CD1c-positive myeloid dendritic cell (primary cell): Measurements from ENCODE around the gene CFAP43.
"Not testable (repeated sequence)": the region's sequence is repeated elsewhere in the genome, so short reads cannot be mapped to it uniquely, and the experiment has no call there.

Source experiments
- DNase-seq: peaks from one replicate; pipeline ENCODE4 v3.0.0-alpha.2; 2016; ENCODE audit errors: extremely low spot score

Gene CFAP43

GRCh38 chr10:104232613-104233102, 494 bp upstream of the CFAP43 start:
- DNase-seq: no peak

GRCh38 chr10:104230490-104230889, 1.7 kb downstream of the CFAP43 start:
- peak; percentile 26 for DNase-seq

- DNase-seq: no peak
Observed at GRCh38 chr10:104223304-104223703, 8.9 kb downstream of the CFAP43 start.

- no peak for DNase-seq
Observed at GRCh38 chr10:104220522-104220921, 11.6 kb downstream of the CFAP43 start.

- DNase-seq: no peak
Observed at GRCh38 chr10:104218751-104219150, 13.4 kb downstream of the CFAP43 start.

GRCh38 chr10:104216631-104217030, 15.5 kb downstream of the CFAP43 start:
- DNase-seq: no peak

GRCh38 chr10:104209575-104210198, 22.5 kb downstream of the CFAP43 start:
- peak; percentile 43 for DNase-seq

GRCh38 chr10:104208730-104209129, 23.4 kb downstream of the CFAP43 start:
- no peak for DNase-seq

GRCh38 chr10:104202231-104202630, 29.9 kb downstream of the CFAP43 start:
- DNase-seq: no peak

GRCh38 chr10:104201636-104202035, 30.5 kb downstream of the CFAP43 start:
- DNase-seq: no peak

GRCh38 chr10:104199567-104199966, 32.6 kb downstream of the CFAP43 start:
- DNase-seq: no peak

GRCh38 chr10:104197364-104197763, 34.8 kb downstream of the CFAP43 start:
- no peak for DNase-seq

- DNase-seq: no peak
Observed at GRCh38 chr10:104195706-104196105, 36.5 kb downstream of the CFAP43 start.

- DNase-seq: no peak
Observed at GRCh38 chr10:104193787-104194186, 38.4 kb downstream of the CFAP43 start.

- no peak for DNase-seq
Observed at GRCh38 chr10:104190695-104191094, 41.5 kb downstream of the CFAP43 start.

GRCh38 chr10:104183682-104184081, 48.5 kb downstream of the CFAP43 start:
- no peak for DNase-seq

- DNase-seq: not testable (repeated sequence)
Observed at GRCh38 chr10:104174136-104174535, 58.0 kb downstream of the CFAP43 start.

- peak; percentile 3 for DNase-seq
Observed at GRCh38 chr10:104170610-104171254, 61.4 kb downstream of the CFAP43 start.

- DNase-seq: no peak
Observed at GRCh38 chr10:104155591-104155990, 76.6 kb downstream of the CFAP43 start.

- DNase-seq: no peak
Observed at GRCh38 chr10:104151737-104152136, 80.4 kb downstream of the CFAP43 start.

GRCh38 chr10:104150139-104150538, 82.0 kb downstream of the CFAP43 start:
- DNase-seq: no peak

GRCh38 chr10:104146882-104147281, 85.3 kb downstream of the CFAP43 start:
- no peak for DNase-seq

- DNase-seq: peak; percentile 53
Observed at GRCh38 chr10:104144931-104145330, 87.2 kb downstream of the CFAP43 start.
